ENCODE data around the gene FCAMR.

GRCh38 chr1:206949208-206949607, 21.1 kb downstream of the FCAMR start:
- no peak for TF ChIP-seq CTCF (IDR thresholded peaks at IDR 0.05)
- no peak for TF ChIP-seq POLR2A (IDR thresholded peaks at IDR 0.05)

Data from Peyer's patch (tissue), 4 donors.